Measurements from ENCODE around the gene PGA4. TPM values are rescaled to one million over a fixed set of nuclear protein-coding genes. Genes with fewer than 3 reads are reported as not detected.

PGA4 gene
- total RNA-seq, 1 experiment from 2014 or later, result not detected

- BruUV-seq (replicated peaks), result no TSS peak
- ChIA-PET CTCF (interaction anchor here (0.9 to 1.3 kb wide), 2 partner anchors 10 to 16 kb away, joined by 3 read pairs; no protein-coding TSS in a partner anchor), POLR2A (no interaction called here)
- Mint-ChIP-seq H3K27ac (ENCODE audit: low read depth, unreplicated experiment) (no peak overlapping the region), H3K36me3 (ENCODE audit: insufficient read depth, unreplicated experiment) (peaks cover 11% of the 10 kb centered on the region), H3K4me1 (ENCODE audit: insufficient read depth, unreplicated experiment) (no peaks in the 10 kb centered on the region), H3K27me3 (ENCODE audit: insufficient read depth, unreplicated experiment) (no peaks in the 10 kb centered on the region), H3K4me3 (ENCODE audit: unreplicated experiment) (no peak overlapping the region), H3K9me3 (ENCODE audit: unreplicated experiment) (no peaks in the 10 kb centered on the region)
- no peak for TF ChIP-seq CTCF (IDR thresholded peaks at IDR 0.05; ENCODE audit: unreplicated experiment)
- intact Hi-C loops (cut with micrococcal nuclease), result no loop called here
- DNase-seq (ENCODE audit: unreplicated experiment), result no peak
These were observed 46.6 kb downstream of the PGA4 start for GRCh38 chr11:61268588-61269250.

GRCh38 chr11:61270354-61271076 is 48.4 kb downstream of the PGA4 start:
- POLR2A ChIA-PET, result interaction anchor here (0.7 to 1.8 kb wide), 4 partner anchors 10 to 772 kb away, joined by 3 to 13 read pairs (median 4); no protein-coding TSS in a partner anchor
- BruUV-seq (replicated peaks), result no TSS peak

GRCh38 chr11:61272731-61273130 is 50.6 kb downstream of the PGA4 start:
- Mint-ChIP-seq H3K4me3 (ENCODE audit: unreplicated experiment) (no peak overlapping the region), H3K27ac (ENCODE audit: low read depth, unreplicated experiment) (no peak overlapping the region), H3K27me3 (ENCODE audit: insufficient read depth, unreplicated experiment) (no peaks in the 10 kb centered on the region), H3K36me3 (ENCODE audit: insufficient read depth, unreplicated experiment) (peaks cover 6% of the 10 kb centered on the region), H3K9me3 (ENCODE audit: unreplicated experiment) (no peaks in the 10 kb centered on the region), H3K4me1 (ENCODE audit: insufficient read depth, unreplicated experiment) (no peaks in the 10 kb centered on the region)
- no peak for TF ChIP-seq CTCF (IDR thresholded peaks at IDR 0.05; ENCODE audit: unreplicated experiment)
- POLR2A ChIA-PET, result interaction anchor here (1.2 to 1.4 kb wide), 2 partner anchors 25 to 84 kb away, joined by 3 to 8 read pairs; no protein-coding TSS in a partner anchor
- intact Hi-C loops (cut with micrococcal nuclease), result no loop called here
- CTCF ChIA-PET, result interaction anchor here (0.7 to 1.5 kb wide), 3 partner anchors 19 to 496 kb away, joined by 3 to 4 read pairs (median 3); no protein-coding TSS in a partner anchor
- no TSS peak for BruUV-seq (replicated peaks)
- DNase-seq (ENCODE audit: unreplicated experiment), result no peak

More at GRCh38 chr11:61270354-61271076, 48.4 kb downstream of the PGA4 start:
- H3K4me3 Mint-ChIP-seq (ENCODE audit: unreplicated experiment), result no peak overlapping the region
- no peaks in the 10 kb centered on the region for H3K27me3 Mint-ChIP-seq (ENCODE audit: insufficient read depth, unreplicated experiment)
- TF ChIP-seq CTCF (IDR thresholded peaks at IDR 0.05; ENCODE audit: unreplicated experiment), result no peak
- CTCF ChIA-PET, result interaction anchor here (0.7 to 2.0 kb wide), 5 partner anchors 12 to 115 kb away, joined by 4 to 9 read pairs (median 5); no protein-coding TSS in a partner anchor
- no peaks in the 10 kb centered on the region for H3K4me1 Mint-ChIP-seq (ENCODE audit: insufficient read depth, unreplicated experiment)
- DNase-seq (ENCODE audit: unreplicated experiment), result no peak
- H3K27ac Mint-ChIP-seq (ENCODE audit: low read depth, unreplicated experiment), result no peak overlapping the region
- H3K9me3 Mint-ChIP-seq (ENCODE audit: unreplicated experiment), result no peaks in the 10 kb centered on the region
- peaks cover 6% of the 10 kb centered on the region for H3K36me3 Mint-ChIP-seq (ENCODE audit: insufficient read depth, unreplicated experiment)
- intact Hi-C loops (cut with micrococcal nuclease), result no loop called here
